CD1c-positive myeloid dendritic cell (primary cell): Measurements from ENCODE around the gene ARSD.
A peak's percentile ranks its signal among the peaks of the same experiment; 100 is the strongest.
"Not testable (repeated sequence)": the region's sequence is repeated elsewhere in the genome, so short reads cannot be mapped to it uniquely, and the experiment has no call there.

Source experiments
- DNase-seq: peaks from one replicate; pipeline ENCODE4 v3.0.0-alpha.2; 2016; ENCODE audit errors: extremely low spot score

The ARSD gene, protein sequence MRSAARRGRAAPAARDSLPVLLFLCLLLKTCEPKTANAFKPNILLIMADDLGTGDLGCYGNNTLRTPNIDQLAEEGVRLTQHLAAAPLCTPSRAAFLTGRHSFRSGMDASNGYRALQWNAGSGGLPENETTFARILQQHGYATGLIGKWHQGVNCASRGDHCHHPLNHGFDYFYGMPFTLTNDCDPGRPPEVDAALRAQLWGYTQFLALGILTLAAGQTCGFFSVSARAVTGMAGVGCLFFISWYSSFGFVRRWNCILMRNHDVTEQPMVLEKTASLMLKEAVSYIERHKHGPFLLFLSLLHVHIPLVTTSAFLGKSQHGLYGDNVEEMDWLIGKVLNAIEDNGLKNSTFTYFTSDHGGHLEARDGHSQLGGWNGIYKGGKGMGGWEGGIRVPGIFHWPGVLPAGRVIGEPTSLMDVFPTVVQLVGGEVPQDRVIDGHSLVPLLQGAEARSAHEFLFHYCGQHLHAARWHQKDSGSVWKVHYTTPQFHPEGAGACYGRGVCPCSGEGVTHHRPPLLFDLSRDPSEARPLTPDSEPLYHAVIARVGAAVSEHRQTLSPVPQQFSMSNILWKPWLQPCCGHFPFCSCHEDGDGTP

DNA sequence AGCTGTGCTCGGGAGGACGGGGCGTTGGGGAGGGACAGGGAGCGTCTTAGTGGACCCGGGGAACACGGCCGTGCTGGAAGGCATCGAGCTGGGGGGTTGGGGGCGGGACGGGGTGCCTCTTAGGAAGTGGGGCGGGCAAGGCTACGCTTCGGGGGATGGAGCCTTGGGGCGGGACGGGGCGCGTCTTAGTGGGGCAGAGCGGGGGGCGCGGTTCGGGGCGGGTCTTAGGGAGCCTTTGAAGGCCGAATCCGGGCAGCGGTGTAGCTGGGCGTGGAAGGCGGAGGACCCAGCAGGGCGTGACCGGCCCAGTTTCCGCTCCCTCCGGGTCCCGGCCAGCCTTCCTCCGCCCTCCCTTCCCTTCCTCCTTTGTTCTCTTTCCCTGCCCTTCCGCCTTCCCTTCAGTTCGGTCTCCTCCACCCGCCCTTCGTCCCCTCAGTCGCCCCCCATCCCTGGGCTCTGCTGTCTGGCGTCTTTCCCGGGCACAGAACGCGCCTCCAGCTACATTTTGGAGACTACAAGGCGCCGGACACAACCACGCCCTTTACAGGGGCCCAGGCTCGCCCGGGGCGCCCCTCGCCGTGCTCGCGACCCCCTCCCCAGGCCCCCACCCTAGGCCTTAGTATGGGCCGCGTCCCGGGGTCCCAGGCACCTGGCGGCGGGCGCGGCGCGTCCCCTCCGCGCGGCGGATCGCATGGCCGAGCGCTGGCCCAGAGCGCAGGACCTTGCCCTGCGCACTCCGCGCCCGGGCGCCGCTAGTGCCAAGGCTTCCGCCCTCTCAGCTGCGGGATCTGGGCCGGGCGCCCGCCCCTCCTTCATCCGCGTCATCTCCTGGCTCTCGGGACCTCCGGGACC, at the start of gene ARSD:
TSS of gene ARSD (minus strand) at position 757 of the 852 bp plus-strand sequence. CDS start at position 693, 64 bp downstream.
- DNase-seq = peak; percentile 87

- DNase-seq = not testable (repeated sequence)
These were observed 49.5 kb upstream of the ARSD start for GRCh38 chrX:2978639-2979038.

DNA sequence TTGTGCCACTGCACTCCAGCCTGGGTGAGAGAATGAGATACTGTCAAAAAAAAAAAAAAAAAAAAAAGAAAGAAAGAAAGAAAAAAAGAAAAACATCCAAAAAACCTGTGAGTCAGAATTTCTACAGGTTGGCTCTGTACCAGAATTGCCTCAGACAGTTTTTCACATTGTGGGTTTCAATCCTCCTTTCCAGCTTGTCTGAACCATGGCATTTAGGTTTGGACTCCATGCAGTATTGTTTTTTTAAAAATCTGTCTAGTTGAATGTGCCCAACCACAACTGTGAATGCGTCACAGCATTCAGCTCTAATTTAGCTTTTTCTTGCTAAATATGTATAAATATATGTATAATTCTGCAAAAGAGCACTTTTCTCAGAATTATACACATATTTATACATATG, 45.8 kb upstream of the ARSD start:
- DNase-seq = no peak

- no peak for DNase-seq
These were observed 43.3 kb upstream of the ARSD start for GRCh38 chrX:2972391-2972790.

- no peak for DNase-seq
These were observed 39.9 kb upstream of the ARSD start for GRCh38 chrX:2969021-2969420.

DNA sequence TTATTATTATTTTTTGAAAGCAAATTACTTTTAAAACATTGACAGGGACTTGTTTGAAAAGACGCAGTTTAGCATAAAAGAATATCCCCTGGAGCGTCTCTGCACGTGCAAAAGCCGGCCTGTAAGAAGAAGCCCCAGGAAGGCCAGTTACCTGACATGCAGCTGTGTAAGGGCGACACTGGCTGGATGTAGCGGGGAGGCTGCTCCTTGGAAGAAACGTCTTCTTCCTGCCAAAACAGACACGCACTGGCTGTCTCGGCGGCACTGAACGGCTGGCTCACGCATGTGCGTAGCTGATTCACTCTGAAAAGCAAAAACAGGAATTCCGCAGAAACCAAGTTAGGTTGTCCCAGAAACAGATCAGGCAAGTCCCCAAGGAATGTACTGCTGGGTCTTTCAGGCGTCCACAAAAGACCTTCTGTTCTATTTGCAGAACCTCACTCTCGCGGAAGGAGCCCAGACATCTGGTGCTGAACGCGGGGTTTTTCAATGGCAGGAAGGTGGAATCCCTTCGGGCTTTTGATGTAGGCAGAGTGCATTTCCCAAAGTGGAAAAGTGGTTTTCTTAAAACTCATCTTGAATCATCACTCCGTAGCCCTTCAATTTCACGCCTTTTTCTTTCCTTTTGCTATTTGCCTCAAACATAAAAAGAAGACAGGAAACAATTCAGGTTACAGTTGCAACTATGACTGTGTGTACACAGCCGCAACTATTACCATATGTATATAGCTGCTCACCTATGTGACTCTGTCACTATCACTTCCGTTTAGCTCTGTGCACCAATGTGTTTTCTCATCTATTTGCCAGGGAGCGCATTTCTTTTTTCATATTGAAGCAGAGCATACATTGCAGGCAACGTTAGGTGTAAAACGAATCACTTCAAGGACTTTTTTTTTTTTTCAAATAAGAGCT, 39.1 kb upstream of the ARSD start:
- peak; percentile 3 for DNase-seq

- no peak for DNase-seq
These were observed 38.4 kb upstream of the ARSD start for GRCh38 chrX:2967584-2967983.

- no peak for DNase-seq
These were observed 37.9 kb upstream of the ARSD start for GRCh38 chrX:2967012-2967411.

- peak; percentile 1 for DNase-seq
These were observed 36.8 kb upstream of the ARSD start for GRCh38 chrX:2965965-2966364.

GRCh38 chrX:2963992-2964794, 35.1 kb upstream of the ARSD start:
- not testable (repeated sequence) for DNase-seq

DNA sequence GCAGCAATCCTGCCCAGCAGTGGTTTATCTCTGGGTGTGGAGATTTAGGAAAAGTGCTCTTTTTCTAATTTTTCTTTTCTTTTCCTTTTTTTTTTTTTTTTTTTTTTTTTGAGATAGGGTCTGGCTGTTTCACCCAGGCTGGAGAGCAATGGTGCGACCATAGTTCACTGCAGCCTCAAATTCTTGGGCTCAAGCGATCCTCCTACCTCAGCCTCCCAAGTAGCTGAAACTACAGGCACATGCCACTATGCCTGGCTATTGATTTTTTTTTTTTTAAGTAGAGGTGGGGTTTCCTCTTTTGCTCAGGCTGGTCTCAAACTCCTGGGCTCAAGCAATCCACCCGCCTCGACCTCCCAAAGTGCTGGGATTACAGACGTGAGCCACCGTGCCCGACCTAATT, 34.3 kb upstream of the ARSD start:
- DNase-seq = not testable (repeated sequence)

DNA sequence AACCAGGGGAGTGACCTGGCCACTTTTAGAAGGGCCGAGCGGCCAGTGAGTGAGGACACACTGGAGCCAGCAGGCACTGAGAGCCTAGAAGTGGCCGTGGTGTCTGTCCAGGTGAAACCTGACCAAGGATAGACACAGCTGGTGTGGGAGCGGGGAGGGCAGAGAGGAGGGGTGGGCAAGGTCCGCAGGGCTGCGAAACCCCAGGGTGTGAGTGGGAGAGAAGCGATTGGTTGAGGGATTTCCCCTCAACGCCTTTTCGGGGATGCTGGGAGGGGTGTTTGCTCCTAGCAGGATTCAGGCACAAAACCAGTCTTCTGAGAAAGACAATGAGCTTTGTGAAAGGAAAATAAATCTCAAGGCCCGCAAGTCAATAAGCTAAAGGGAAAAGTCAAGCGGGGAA, 33.2 kb upstream of the ARSD start:
- no peak for DNase-seq

GRCh38 chrX:2960861-2961515, 31.8 kb upstream of the ARSD start:
- DNase-seq = no peak

GRCh38 chrX:2958199-2958598, 29.1 kb upstream of the ARSD start:
- DNase-seq = no peak

DNA sequence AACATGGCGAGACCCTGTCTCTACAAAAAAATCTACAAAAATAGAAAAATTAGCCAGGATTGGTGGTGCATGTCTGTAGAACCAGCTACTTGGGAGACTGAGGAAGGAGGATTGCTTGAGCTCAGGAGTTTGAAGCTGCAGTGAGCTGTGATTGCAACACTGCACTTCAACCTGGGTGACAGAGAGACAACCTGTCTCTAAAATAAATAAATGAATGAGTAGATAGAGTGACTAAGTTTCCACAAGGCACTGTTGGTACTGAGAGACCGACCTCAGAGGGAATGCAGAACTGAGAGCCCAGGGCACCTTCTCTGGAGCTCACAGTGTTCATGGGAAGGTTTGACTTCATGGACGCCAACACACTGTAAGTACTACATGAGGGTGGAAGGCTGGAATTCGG, 26.7 kb upstream of the ARSD start:
- DNase-seq = no peak

DNA sequence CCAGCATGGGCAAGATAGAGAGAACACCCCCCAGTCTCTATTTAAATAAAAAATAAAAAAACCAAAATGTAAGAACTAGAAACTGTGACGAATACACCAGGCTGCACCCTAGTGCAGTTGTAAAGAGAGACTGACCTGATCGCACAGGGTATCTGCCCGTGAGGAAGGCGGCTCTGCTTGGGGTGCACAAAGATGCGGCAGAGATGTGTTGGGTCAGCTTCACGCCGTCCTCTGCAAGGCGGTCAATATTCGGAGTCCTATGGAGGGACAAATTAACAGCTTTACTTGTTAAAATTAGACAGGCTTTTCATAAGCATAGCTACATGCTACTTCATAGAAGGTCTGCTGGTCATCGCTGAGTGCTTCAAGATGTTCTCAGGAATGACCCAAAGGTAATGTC, 26.1 kb upstream of the ARSD start:
- no peak for DNase-seq

GRCh38 chrX:2954541-2954940, 25.4 kb upstream of the ARSD start:
- DNase-seq = no peak

- DNase-seq = not testable (repeated sequence)
These were observed 8.8 kb upstream of the ARSD start for GRCh38 chrX:2937942-2938341.

DNA sequence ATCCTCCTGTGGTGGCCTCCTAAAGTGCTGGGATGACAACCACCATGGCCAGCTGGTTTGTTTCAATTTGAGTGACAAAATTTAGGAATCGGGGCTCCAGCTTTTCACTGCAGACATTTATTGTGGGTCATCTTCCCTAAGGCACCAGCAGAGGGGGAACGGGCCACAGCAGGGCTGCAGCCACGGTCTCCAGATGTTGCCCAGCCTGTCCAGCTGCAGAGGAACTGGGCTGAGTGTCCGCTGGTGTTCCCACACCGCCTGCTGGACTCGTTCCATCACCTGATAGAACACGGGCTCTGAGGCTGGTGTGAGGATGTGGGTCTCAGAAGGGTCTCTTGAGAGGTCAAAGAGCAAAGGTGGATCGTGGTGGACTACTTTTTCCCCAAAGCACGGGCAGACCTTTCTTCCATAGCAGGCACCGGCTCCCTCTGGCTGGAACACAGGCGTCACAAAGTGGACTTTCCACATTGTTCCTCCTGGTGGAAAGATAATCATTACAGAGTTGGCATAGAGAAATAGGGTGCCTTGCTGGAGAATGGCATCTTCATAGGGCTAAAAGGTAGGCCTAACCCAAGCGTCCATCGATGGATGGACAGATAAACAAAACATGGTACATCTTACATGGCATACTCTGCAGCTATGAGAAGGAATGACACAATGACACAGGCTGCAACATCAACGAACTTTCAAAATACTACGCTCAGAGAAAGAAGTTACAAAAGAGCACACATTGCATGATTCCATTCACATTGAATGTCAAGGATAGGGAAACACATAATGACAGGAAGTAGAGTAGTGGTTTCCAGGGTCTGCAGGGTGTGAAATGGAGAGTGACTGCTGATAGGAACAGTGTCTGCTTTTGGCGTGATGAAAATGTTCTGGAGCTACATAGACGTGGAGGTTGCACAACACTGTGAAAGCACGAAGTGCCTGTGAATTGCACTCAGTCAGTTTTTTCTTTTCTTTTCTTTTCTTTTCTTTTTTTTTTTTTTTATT, 5.9 kb upstream of the ARSD start:
- peak; percentile 21 for DNase-seq
